PC-3 (cell line): Measurements from ENCODE around the gene VSIG10. TPM values are rescaled to one million over a fixed set of nuclear protein-coding genes. Genes with fewer than 3 reads are reported as not detected.

ENCODE experiments used
- ATAC-seq: fragments of 200-7000 bp; cut with Tn5 transposase; 2 replicates; pipeline ENCODE4 v1.9.1; 2020; ENCODE audit warnings: mild to moderate bottlenecking, moderate library complexity
- BruUV-seq: library from RNA; stranded (reverse); fragments of 400-500 nt; replicated peaks from 2 replicates; lab custom pipeline; 2021; lab: Mats Ljungman, UMichigan
- CTCF ChIA-PET: fragments of 300-600 bp; sonication (Branson Sonifier 250); formaldehyde crosslinking; loops from one replicate; lab custom pipeline; 2022; ENCODE audit warnings: antibody characterized with exemption; lab: Charles Lee
- POLR2A ChIA-PET: fragments of 300-600 bp; sonication (Branson Sonifier 250); formaldehyde crosslinking; loops from one replicate; lab custom pipeline; 2022; ENCODE audit warnings: antibody characterized with exemption; ENCODE audit not compliant: unreplicated experiment; lab: Charles Lee
- DNase-seq: peaks from one replicate; pipeline ENCODE4 v3.0.0-alpha.2; 2015
- H2AFZ ChIP-seq: fragments of 300-600 bp; sonication (generic); 2 replicates; pipeline ENCODE4 v1.6.0; 2016; ENCODE audit warnings: antibody characterized with exemption, low read length
- H3F3A ChIP-seq: fragments of 300-600 bp; sonication (generic); one replicate; pipeline ENCODE4 v1.6.0; 2017; ENCODE audit warnings: antibody characterized with exemption, low read length, control low read depth, mild to moderate bottlenecking; ENCODE audit not compliant: unreplicated experiment
- H3K27ac ChIP-seq: fragments of 300-600 bp; sonication (generic); 2 replicates; pipeline ENCODE4 v1.5.1; 2016; ENCODE audit warnings: mild to moderate bottlenecking, low read length
- H3K27me3 ChIP-seq: fragments of 300-600 bp; sonication (generic); 2 replicates; pipeline ENCODE4 v1.6.1; 2016; ENCODE audit warnings: low read length, mixed read lengths
- H3K36me3 ChIP-seq: fragments of 300-600 bp; sonication (generic); 2 replicates; pipeline ENCODE4 v1.6.1; 2016; ENCODE audit warnings: low read depth, mixed run types, low read length, mixed read lengths
- H3K4me1 ChIP-seq: fragments of 300-600 bp; sonication (generic); 2 replicates; pipeline ENCODE4 v1.5.1; 2016; ENCODE audit warnings: low read length; ENCODE audit not compliant: insufficient read depth
- H3K4me2 ChIP-seq: fragments of 300-600 bp; sonication (generic); 2 replicates; pipeline ENCODE4 v1.6.0; 2016; ENCODE audit warnings: low read length
- H3K4me3 ChIP-seq: fragments of 300-600 bp; sonication (generic); 2 replicates; pipeline ENCODE4 v1.5.1; 2016; ENCODE audit warnings: mild to moderate bottlenecking, low read length, mixed read lengths
- H3K79me2 ChIP-seq: fragments of 300-600 bp; sonication (generic); 2 replicates; pipeline ENCODE4 v1.6.1; 2017; ENCODE audit warnings: low read length, mixed read lengths
- H3K9ac ChIP-seq: fragments of 300-600 bp; sonication (generic); 2 replicates; pipeline ENCODE4 v1.6.0; 2016; ENCODE audit warnings: mild to moderate bottlenecking, low read length
- H3K9me2 ChIP-seq: fragments of 300-600 bp; sonication (generic); replicated peaks from 2 replicates; pipeline ENCODE4 v1.6.1; 2016; ENCODE audit warnings: mixed run types, low read length, mixed read lengths
- H3K9me3 ChIP-seq: fragments of 300-600 bp; sonication (generic); 2 replicates; pipeline ENCODE4 v1.6.1; 2016; ENCODE audit warnings: low read length, mixed read lengths
- H4K20me1 ChIP-seq: fragments of 300-600 bp; sonication (generic); 2 replicates; pipeline ENCODE4 v1.6.1; 2016; ENCODE audit warnings: low read length, mixed read lengths
- CTCF ChIP-seq: fragments of 300-600 bp; sonication (generic); conservative IDR thresholded peaks from 2 replicates; pipeline ENCODE4 v1.5.1; 2017; ENCODE audit warnings: antibody characterized with exemption, low read depth, mild to moderate bottlenecking, low read length
- EZH2 ChIP-seq: fragments of 300-600 bp; sonication (generic); IDR thresholded peaks from one replicate; pipeline ENCODE4 v1.6.1; 2017; ENCODE audit warnings: antibody characterized with exemption, mild to moderate bottlenecking, low read length; ENCODE audit not compliant: unreplicated experiment
- EZH2phosphoT487 ChIP-seq: fragments of 300-600 bp; sonication (generic); IDR thresholded peaks from 2 replicates; pipeline ENCODE4 v1.6.1; 2018; ENCODE audit warnings: mild to moderate bottlenecking, antibody characterized with exemption, low read length, borderline replicate concordance
- intact Hi-C: fragments of 100-400 bp; cut with micrococcal nuclease; formaldehyde crosslinking; loops from 2 replicates; pipeline ENCODE4 v1.9.0; 2023
- total RNA-seq: library from RNA; depleted of rRNA; stranded (reverse); fragments of >200 nt; gene quantifications from 2 replicates; pipeline ENCODE4 v1.2.3, GENCODE V29; 2014

The VSIG10 gene
- total RNA-seq, 1 experiment from 2014 or later = 60.8 TPM

- H4K20me1 ChIP-seq = no peaks in the 10 kb centered on the region
- H3K4me3 ChIP-seq = no peak overlapping the region
- ATAC-seq = no peak; the same call in 1 of the 2 replicates
- no peaks in the 10 kb centered on the region for H3K79me2 ChIP-seq
- intact Hi-C loops = no loop called here
- H3K27ac ChIP-seq = no peak overlapping the region
- BruUV-seq = no TSS peak
- POLR2A ChIA-PET = no interaction called here
- DNase-seq = no peak
- H3K4me2 ChIP-seq = no peak overlapping the region
- H3K27me3 ChIP-seq = no peaks in the 10 kb centered on the region
- no peaks in the 10 kb centered on the region for H3K9me2 ChIP-seq
- peaks cover 5% of the 10 kb centered on the region; the same call in 1 of the 2 replicates for H3K4me1 ChIP-seq
- H2AFZ ChIP-seq = no peak overlapping the region
- no peaks in the 10 kb centered on the region for H3F3A ChIP-seq
- H3K9ac ChIP-seq = no peak overlapping the region
- CTCF ChIA-PET = no interaction called here
- no peaks in the 10 kb centered on the region for H3K9me3 ChIP-seq
- TF ChIP-seq EZH2 (no peak), CTCF (no peak), EZH2phosphoT487 (no peak)
- H3K36me3 ChIP-seq = no peaks in the 10 kb centered on the region
These were observed 5.3 kb upstream of the VSIG10 start for GRCh38 chr12:118109088-118109487.

- ATAC-seq (no peak), DNase-seq (no peak)
- no peak overlapping the region for H2AFZ ChIP-seq
- H3F3A ChIP-seq = peaks cover 2% of the 10 kb centered on the region
- ChIA-PET POLR2A (no interaction called here), CTCF (interaction anchor here (0.6 kb wide), 1 partner anchor 1542 kb away, joined by 4 read pairs; no protein-coding TSS in a partner anchor)
- no peaks in the 10 kb centered on the region for H3K9me2 ChIP-seq
- TF ChIP-seq EZH2phosphoT487 (no peak), CTCF (no peak), EZH2 (no peak)
- H3K79me2 ChIP-seq = peaks cover 9% of the 10 kb centered on the region; the same call in 1 of the 2 replicates
- intact Hi-C loops = no loop called here
- H3K27me3 ChIP-seq = no peaks in the 10 kb centered on the region
- no peaks in the 10 kb centered on the region for H3K36me3 ChIP-seq
- no peaks in the 10 kb centered on the region for H4K20me1 ChIP-seq
- H3K9me3 ChIP-seq = no peaks in the 10 kb centered on the region
- no peak overlapping the region for H3K27ac ChIP-seq
- BruUV-seq = no TSS peak
- peaks cover 6% of the 10 kb centered on the region for H3K4me1 ChIP-seq
- H3K4me3 ChIP-seq = no peak overlapping the region
- no peak overlapping the region for H3K9ac ChIP-seq
- no peak overlapping the region for H3K4me2 ChIP-seq
These were observed 3.9 kb upstream of the VSIG10 start for GRCh38 chr12:118107694-118108093.

GRCh38 chr12:118107011-118107410 is 3.2 kb upstream of the VSIG10 start:
- H3F3A ChIP-seq = peaks cover 2% of the 10 kb centered on the region
- no peak for DNase-seq
- POLR2A ChIA-PET = no interaction called here
- TF ChIP-seq EZH2phosphoT487 (no peak), EZH2 (no peak), CTCF (no peak)
- no peaks in the 10 kb centered on the region for H3K36me3 ChIP-seq
- no TSS peak for BruUV-seq
- no peak overlapping the region for H3K4me2 ChIP-seq
- intact Hi-C loops = no loop called here
- no peaks in the 10 kb centered on the region for H3K9me3 ChIP-seq
- CTCF ChIA-PET = no interaction called here
- H3K4me3 ChIP-seq = no peak overlapping the region
- H2AFZ ChIP-seq = no peak overlapping the region
- no peak for ATAC-seq
- no peaks in the 10 kb centered on the region for H3K9me2 ChIP-seq
- H3K79me2 ChIP-seq = peaks cover 13% of the 10 kb centered on the region; the same call in 1 of the 2 replicates
- no peak overlapping the region for H3K27ac ChIP-seq
- no peaks in the 10 kb centered on the region for H4K20me1 ChIP-seq
- peaks cover 13% of the 10 kb centered on the region for H3K4me1 ChIP-seq
- H3K9ac ChIP-seq = no peak overlapping the region
- no peaks in the 10 kb centered on the region for H3K27me3 ChIP-seq
